CD4-positive, alpha-beta T cell treated with Interleukin-10 for 1 hour (primary cell): Measurements from ENCODE around the gene CLNK.

ENCODE experiments used
- DNase-seq: peaks from one replicate; pipeline ENCODE4 v3.0.0-alpha.2; 2020

Gene CLNK, protein sequence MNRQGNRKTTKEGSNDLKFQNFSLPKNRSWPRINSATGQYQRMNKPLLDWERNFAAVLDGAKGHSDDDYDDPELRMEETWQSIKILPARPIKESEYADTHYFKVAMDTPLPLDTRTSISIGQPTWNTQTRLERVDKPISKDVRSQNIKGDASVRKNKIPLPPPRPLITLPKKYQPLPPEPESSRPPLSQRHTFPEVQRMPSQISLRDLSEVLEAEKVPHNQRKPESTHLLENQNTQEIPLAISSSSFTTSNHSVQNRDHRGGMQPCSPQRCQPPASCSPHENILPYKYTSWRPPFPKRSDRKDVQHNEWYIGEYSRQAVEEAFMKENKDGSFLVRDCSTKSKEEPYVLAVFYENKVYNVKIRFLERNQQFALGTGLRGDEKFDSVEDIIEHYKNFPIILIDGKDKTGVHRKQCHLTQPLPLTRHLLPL

DNA sequence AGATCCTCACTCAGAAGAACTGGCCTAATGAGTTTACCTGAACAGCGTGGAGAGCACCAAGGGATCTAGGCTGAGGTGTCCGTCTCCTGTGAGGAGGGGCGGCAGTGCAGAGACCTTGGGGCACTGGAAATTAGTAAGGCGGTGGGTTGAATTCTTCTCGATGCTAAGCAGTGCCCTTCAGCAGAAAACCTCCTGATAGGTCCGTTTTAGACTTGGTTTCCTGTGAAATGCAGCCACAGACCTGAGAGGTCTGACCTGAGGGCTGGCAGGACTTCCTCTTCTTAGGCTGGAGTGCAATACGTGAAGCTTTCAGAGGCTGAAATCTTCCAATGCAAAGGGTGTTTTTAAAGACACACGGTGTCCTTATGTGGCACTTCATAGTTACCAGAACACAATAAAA is at the start of gene CLNK:
TSS of gene CLNK (minus strand) at position 138 of the 400 bp plus-strand sequence. CDS start 16,899 bp downstream, outside the sequence.
- no peak for DNase-seq

DNA sequence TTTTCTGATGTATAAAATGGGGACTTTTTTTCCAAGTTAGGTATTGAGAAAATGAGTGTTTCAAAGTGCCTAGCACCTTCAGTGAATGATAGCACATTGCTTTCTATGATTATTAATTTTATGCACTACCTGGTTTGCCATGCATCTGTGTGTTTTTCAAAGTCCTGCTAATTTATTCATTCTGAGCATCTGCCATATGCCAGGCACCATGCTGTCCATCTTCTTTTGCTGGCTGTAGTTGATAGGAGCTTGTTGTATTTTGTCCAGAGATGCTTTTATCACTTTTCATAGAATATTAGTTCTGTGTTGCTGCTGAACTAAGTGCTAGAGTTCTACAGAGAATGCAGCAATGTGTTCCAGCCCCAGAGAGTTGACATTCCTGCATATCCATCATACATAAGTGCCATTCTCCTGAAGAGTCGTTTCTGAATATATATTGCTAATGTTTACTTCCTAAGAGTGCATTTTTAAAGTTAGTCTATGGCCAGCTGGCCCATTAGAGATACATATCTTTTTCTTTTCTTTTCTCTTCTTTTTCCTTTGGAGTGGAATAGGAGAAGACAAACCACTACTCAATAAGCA is 49.0 kb upstream of the CLNK start:
- DNase-seq: no peak

DNA sequence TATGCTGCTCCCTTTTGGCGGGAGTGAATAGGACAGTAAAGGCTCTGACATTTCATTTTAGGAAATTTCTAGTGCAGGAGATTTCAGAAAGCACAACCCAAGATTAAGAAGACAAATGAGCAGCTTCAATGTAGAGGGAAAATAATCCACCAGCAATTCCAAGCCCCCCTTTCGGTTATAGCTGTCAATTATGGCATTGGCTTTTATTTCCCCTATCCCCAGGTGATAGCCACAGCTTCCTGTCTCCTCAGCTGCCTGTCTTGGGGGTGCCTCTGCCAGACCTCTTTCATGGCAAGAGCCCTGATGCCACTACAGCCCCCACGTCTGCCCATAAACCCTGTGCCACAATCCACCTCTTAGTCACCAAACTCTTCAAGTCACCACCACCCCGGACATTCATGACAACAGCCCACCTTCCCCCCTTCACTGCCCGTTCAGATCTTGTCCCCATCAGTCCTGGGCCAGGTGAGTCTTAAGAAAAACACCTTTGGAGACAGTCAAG is 48.4 kb upstream of the CLNK start:
- DNase-seq: no peak

DNA sequence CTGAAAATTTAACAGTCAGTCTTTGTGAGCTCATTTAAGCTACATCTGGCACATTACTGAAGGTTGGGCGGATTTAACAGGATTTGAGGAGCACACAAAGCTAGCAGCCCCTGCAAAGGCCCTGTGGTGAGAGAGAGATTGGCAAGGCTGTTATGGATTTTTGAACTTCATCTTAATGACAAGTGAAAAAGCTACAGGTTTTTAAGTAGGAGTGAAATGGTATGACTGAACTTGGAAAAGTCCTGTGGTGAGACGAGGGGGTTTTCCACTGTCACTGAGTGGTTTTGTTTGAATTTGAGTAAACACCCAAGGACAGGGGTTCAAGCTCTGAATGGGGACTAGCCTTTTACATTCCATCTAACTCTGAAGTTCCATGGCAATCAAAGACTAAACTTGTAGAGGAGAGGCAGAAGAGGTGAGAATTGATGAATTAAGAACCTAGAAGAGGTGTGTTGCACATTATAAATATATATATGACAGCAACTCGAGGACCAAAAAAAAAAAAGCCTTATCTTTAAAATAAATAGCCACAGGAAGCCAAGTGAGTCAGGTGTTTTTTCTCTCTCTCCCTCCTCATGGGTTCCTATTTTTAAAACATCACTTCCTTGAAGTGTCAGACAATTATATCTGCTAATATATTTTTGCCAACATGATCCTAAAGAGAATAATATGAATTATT is 47.8 kb upstream of the CLNK start:
- DNase-seq: no peak

DNA sequence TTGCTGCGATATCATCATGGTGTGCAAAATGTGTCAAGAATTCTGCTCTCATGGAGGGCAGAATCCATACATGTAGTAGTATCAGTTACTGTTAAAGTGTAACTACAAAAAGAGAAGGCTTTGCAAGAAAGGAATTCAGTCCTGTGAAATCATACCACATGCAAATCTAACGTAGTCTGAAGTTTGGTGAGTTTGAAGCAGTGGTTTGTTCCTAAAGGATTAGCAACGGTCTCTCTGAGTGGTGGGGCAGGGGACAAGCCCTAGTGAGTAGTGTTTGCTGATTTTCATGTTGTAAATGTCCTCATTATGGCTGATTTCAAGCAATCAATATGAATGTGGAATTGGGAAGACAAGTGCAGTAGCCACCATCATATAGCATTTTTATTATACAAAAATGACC is 47.1 kb upstream of the CLNK start:
- DNase-seq: no peak

DNA sequence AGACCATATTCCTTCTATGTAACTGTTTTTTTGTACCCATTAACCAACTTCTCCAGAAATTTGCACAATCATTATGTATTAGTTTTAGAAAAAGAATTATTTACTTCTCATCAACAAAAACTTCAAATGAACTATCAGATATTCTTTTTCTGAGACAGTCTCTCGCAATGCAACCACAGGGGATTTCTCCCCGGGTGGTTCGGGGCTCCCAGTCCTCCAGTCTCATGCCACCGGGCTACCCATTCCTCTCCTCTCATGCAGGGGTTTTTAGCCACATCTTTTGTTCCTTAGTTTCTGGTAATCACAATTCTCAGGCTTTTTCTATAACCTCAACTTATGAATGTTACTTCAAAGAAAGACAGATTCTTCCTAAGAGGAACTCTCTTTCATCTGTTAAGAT is 46.6 kb upstream of the CLNK start:
- DNase-seq: no peak

DNA sequence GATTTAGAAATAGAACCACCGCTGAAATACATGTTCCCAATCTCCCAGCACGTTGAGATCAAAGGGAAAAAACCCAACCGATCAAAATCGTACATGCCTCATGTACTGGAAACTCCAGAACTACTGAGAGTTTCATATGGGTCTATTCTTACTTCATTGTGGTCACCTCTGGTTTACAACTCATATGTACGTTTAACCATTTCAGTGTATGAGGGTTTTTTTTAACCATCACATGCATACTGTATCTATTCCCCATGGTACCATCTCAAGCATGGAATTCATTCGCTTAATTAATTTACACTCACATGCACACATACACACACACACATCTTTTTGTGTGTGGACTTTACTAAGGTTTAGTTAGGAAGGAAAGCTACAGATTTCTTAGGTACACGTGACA is 46.0 kb upstream of the CLNK start:
- no peak for DNase-seq

DNA sequence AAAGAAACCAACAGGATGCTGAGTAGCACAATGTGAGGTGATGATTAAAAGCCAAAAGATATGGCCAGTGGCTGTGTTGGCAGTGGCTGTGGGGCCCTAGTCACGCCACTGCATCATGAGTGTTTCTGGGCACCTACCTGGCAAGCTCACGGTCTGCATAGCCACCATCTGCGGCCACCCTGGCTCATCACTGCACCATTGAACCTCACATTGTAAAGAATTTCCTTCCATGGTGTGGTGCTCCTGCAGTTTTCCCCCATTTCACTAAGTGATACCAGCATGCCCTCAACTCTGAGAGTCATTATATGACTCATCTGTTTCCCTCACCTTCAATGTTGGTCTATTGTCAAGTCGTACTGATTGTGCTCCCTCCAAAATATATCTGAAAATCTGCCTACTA is 45.5 kb upstream of the CLNK start:
- DNase-seq: no peak

DNA sequence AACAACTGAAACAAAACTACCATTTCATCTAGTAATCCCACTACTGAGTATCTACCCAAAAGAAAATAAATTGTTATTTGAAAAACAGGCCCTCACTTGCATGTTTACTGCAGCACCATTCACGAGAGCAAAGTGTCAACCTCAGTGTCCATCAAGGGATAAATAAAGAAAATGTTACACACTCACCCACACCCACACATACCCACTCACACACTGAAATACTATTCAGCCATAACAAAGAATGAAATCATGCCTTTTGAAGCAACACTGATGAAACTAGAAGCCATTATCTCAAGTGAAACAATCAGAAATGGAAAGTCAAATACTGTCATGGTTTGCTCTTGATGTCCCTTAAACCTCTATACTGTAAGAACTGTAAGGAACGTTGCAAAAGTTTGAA is 44.8 kb upstream of the CLNK start:
- no peak for DNase-seq

DNA sequence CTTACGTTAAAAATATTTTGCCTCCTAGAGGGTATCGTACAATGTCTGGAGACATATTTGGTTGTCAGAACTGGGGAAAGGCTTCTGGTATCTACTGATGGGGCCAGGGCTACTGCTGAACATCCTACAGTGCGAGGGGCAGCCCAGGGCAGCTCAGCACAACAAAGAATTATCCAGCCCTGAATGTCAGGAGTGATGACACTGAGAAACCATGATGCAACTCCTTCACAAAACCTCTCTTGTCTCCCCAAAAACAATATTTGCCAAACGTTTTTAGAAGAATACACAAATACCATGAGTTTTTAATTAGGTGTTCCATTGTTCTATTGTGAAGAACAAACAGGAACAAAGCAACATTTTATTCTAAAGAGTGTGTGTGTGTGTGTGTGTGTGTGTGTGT is 43.4 kb upstream of the CLNK start:
- no peak for DNase-seq

DNA sequence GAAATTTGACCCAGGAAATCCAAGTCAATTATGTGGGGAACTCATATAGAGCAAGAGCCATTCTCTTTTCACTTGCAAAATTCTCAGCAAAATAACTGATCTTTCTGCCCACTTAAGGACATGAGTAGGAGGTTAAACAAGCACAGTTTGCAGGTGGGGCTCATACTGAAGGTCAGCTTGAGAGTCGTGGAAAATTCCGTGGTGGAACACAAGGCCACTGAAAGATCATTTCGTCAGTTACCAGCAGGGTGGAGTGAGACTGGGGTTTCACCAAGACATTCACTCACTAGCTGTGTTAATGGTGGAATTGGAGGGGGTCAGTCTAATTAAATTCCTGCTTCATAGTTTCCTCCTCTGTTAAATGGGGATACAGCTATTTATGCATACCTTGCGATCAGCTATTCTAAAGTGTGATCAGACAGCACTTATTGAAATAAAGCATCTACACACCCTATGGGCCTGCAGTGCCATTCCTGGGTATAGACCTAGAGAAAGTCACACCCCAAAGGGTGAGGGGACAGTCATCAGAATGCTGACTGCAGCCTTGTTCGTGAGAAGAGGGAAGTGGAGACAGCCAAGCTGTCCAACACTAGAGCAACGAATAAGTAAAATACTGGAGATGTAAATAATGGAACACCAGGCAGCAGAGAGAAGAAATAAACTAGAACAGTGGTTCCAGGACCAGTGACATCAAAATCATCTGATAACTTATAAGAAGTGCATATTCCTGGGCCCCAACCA is 42.7 kb upstream of the CLNK start:
- no peak for DNase-seq

DNA sequence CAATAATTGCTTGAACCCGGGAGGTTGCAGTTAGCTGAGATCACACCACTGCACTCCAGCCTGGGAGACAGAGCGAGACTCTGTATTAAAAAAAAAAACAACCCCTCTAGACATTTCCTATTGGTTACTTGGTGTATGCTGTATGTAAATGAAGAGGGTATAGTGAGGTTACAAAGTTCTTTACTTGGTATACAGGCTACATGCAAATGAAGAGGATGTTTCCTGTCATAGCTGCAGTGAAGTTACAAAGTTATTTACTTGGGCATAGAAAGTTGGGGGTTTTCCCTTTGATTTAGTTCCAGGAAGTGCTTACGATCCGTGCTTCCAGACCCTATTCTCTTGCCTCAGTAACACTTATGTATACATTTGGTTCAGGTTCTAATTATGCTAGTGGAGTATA is 38.4 kb upstream of the CLNK start:
- peak; percentile 18 for DNase-seq

DNA sequence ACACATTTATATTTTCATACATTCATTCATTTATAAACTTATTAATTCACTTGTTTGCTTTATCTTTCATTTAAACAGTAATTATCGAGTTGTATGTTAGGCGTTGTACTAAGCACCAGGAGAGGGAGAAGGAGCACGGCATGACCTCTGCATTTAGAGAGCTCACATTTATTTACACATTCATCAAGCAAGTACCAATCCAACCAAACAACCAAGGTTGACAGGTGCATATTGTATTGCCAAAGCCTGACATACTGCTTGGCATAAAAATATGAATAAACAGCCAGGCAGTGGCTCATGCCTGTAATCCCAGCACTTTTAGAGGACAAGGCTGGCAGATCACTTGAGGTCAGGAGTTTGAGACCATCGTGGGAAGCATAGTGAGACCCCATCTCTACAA is 37.0 kb upstream of the CLNK start:
- DNase-seq: no peak

DNA sequence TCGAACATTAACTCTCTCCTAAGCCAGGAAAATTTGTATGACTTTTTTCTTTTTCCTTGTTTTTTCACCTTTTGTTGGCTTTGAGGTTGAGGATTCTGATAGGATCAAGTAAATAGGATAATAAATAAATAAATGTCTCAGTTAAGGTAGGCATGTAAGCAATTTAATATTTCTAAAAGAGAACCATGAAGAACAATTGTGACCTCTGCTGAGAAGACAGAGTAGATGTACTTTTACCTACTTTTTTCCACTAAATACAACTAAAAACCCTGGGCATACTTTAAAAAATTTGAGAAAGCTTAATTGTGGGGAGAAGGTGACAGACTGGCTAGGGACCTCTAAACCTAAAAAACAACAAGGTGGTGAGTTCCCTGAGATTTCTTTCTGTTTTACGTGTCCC is 31.6 kb upstream of the CLNK start:
- DNase-seq: no peak

DNA sequence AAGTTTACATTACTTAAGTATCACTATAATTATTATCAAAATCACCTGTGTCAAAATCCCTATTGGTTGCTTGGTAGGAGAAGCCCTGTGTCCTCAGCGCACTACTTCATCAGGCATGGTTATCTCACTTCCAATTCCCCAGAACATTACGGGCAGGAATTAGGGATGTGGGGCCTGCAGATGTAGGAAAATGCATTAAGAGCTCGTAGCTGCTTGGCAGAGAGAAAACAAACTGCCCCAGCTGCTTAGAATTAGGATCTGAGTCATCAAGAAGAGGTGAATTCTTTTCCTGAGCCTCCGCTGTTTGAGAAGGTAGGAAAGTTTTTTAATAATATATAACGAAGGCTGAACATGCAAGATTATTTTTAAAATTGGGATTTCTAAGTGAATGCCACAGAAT is 31.1 kb upstream of the CLNK start:
- no peak for DNase-seq

DNA sequence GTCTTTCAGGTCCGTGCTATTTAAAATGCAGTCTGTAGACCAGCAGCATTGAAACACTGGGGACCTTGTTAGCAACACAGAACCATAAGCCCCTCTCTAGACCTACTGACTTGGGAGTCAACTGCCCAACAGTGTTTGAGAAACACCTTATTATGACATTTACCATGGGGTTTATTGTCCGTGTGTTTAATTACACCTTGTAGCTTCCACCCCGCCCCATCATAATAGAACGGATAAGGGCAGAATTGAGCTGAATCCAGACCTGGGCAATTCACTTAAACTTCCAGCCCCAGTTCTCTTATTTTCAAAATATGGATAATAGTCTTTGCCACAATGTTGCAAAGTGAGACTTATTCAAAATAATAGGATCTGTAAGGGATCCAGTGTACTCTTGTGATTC is 30.6 kb upstream of the CLNK start:
- no peak for DNase-seq

DNA sequence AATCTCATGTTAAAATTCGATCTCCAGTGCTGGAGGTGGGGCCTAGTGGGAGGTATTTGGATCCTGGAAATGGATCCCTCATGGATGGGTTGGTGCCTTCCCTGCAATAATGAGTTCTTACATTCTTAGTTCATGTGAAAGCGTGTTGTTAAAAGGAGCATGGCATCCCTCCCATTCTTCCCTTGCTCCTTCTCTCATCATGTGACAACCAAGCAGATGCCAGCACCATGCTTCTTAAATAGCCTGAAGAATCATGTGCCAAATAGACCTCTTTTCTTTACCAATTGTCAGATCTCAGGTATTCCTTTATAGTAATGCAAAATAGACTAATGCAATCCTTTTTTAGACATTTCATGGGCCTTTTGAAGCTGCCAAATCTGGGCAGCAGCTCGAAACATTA is 29.0 kb upstream of the CLNK start:
- DNase-seq: no peak

DNA sequence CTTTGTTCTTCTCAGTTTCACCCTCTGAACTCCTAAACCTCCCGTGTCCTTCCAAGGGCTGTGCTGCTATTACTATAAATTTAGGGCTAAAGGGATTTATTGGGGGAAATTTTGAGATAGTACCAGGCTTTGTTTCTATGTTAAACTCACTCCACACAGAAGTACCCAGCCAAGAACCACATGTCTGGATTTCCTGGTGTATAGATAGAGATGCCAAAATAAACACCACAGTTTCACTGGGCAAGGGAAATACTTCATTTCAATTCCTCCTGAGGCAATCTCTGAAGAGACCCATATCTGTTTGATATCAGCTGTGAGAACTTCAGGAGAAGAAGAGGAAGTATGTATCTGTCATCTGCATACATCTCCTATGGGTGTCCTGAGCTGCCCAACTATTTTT is 21.7 kb upstream of the CLNK start:
- no peak for DNase-seq

DNA sequence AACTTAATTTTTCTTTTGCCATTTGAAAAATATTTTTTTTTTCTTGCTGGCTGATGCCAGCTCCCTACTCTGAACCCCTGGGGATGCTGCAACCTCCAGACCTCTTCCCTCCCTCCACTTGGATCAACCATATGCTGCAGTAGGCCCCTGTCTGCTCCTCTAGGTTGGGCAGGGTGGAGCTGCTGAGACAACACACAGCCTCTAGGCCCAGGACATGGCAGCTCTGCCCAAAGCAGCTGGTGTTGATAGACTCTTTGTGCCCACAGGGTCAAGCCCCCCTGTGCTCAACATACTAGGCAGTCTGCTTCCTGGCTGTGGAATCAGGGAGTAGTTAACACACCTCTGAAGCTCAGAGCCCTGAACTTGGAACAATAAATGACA is 19.9 kb upstream of the CLNK start:
- DNase-seq: no peak

DNA sequence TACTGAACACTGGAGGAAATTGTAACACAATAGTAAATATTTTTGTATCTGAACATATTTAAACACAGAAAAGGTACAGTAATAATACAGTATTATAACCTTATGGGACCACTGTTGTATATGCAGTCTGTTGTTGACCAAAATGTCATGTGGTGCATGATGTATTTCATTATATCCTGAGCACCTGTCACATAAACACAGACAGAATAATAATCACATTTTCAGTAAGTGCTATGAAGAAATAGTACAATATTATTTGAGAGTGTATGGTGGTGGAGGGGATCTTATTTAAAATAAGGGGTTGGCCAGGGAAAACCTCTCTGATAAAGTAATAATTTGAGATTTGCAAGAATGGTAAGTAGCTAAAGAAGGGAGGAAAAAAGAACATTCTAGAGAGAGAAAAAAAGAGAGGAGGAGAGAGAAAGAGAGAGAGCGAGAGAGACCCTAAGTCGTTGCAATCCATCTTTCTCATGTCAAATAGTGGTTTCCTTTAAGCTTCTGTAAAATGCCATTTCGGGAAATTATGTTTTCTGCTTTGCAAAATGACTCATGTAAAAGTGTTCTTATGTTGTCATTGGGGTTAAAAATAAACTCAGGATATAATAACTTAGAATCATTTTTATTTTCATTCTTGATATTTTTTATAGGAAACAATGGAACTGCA is 19.3 kb upstream of the CLNK start:
- no peak for DNase-seq

DNA sequence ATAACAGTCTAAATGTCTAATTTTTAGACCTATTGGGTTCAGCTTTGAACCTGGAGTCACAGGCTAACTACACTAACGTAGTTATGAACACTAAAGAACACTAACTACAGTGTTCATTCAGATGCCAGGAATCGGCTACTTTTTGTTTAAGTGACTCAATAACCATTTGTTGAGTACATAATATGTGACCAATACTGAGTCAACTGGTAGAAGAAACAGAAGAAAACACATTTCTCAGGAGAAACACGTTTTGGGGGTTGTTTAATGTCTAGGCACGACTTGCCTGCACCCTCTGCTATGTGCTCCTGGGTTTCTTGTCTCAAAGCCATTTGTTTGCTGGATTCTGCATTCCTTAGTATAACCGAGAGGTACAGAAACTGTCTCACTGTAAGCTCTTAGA is 18.6 kb upstream of the CLNK start:
- DNase-seq: no peak

DNA sequence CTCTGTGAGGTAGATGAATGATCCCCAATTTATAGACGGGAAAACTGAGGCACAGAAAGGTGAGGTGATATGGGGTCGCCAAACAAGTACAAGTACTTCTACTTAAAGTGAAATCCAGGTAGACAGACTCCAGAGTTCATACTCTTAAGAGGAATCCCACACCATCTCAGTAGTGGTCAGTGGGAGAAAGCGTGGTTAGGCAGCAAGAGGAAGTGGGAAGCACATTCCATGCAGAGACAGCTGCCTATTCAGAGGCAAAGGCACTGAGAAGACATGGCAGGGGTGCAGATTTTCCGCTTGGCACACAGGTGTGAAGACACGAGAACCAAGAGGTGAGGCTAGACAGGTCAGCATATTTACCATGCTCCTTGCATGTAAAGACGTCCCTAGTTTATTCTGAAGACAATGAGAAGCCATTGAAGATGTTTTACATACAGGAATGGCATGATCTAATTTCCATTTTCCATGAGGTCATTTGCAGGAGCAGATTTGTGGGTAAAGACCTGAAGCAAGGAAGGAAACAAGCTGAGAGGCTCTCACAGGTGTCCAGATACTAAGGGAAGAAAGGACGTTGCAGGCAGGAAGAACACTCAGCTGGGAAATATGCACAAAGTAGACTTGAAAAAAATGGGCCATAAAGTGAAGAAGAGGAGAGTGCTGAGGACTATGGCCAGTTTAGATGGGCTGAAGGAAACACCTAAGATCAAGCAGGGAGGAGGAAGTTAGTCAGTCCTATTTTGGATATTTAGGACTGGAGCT is 17.3 kb upstream of the CLNK start:
- DNase-seq: no peak
